Measurements from ENCODE around the gene TOB2.

TOB2 gene

DNA sequence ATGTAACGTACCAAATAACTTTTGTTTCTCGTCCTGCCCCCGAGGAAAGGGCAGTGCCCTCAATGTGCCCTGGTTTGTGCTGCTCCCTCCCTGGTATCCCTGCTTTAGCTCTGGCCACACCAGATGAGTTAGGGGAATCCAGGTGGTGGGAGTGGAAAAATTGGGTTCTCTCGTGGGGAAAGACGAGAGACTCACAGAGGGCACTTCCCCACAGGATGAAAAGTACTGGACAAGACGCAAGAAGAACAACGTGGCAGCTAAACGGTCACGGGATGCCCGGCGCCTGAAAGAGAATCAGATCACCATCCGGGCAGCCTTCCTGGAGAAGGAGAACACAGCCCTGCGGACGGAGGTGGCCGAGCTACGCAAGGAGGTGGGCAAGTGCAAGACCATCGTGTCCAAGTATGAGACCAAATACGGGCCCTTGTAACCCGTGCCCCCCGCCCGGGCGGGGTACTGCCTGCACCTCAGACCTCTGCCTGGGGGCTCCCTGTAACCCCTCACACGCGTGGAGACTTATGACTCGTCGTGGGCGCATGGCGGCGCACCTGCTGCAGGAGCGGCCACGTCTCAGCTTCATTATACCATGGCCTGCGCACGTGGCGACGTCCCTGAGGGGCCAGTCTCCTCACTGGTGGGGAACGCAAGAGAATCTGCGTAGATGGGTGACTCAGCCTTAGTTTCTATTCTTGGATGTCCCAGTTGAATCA is 50.9 kb downstream of the TOB2 start:
- TF ChIP-seq POU2F2 (IDR thresholded peaks at IDR 0.05; ENCODE audit: low read depth, low read length) (no peak), PAX5 (IDR thresholded peaks at IDR 0.05; ENCODE audit: insufficient read depth, low read length, severe bottlenecking) (no peak), POLR2AphosphoS5 (IDR thresholded peaks at IDR 0.05; ENCODE audit: low read depth, low read length) (no peak), SPI1 (IDR thresholded peaks at IDR 0.05; ENCODE audit: low read depth, low read length) (no peak), TAF1 (IDR thresholded peaks at IDR 0.05; ENCODE audit: low read depth, low read length) (no peak), POLR2A (IDR thresholded peaks at IDR 0.05; ENCODE audit: low read depth, low read length) (no peak)
- DNase-seq (ENCODE audit: insufficient read length, low spot score): no peak
- no peak for FAIRE-seq

DNA sequence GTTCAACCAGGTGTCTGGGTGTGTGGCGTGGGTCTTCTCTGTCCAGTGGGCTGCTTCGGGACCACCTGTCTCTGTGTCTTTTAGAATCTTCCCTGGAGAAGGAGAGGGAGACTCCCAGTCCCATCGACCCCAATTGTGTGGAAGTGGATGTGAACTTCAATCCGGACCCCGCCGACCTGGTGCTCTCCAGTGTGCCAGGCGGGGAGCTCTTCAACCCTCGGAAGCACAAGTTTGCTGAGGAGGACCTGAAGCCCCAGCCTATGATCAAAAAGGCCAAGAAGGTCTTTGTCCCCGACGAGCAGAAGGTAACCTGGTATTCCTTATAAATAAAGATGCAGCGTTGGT is 52.6 kb downstream of the TOB2 start:
- FAIRE-seq (no peak), DNase-seq (ENCODE audit: insufficient read length, low spot score) (no peak)
- TF ChIP-seq POLR2AphosphoS5 (IDR thresholded peaks at IDR 0.05; ENCODE audit: low read depth, low read length) (no peak), TAF1 (IDR thresholded peaks at IDR 0.05; ENCODE audit: low read depth, low read length) (no peak), POLR2A (IDR thresholded peaks at IDR 0.05; ENCODE audit: low read depth, low read length) (no peak), POU2F2 (IDR thresholded peaks at IDR 0.05; ENCODE audit: low read depth, low read length) (no peak), PAX5 (IDR thresholded peaks at IDR 0.05; ENCODE audit: insufficient read depth, low read length, severe bottlenecking) (no peak), SPI1 (IDR thresholded peaks at IDR 0.05; ENCODE audit: low read depth, low read length) (no peak)

DNA sequence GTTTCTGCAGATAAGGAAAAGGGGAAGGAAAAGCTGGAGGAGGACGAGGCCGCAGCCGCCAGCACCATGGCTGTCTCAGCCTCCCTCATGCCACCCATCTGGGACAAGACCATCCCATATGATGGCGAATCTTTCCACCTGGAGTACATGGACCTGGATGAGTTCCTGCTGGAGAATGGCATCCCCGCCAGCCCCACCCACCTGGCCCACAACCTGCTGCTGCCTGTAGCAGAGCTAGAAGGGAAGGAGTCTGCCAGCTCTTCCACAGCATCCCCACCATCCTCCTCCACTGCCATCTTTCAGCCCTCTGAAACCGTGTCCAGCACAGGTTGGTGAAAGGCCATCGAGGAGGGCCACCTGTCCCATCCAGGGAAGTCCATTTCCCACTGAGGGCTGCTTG is 59.3 kb downstream of the TOB2 start:
- DNase-seq (ENCODE audit: insufficient read length, low spot score): no peak

DNA sequence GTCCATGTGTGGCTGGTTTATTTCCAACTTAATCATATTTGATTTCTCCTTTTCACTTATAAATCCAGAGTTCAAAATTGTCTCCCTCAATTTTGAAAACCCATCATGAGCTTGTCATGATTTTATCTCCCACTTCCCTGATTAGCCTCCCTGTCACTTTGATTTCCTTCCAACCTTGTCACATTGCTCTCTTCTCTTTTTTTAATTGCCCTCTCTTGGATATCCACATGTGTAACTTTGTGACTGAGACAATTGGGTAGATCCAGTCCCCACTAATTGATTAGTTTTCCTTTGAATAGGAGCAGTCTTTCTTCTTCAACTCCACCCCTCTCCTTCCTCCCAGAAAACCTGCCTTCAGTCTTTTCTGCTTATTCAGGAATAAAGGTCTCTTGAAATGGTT is 62.5 kb downstream of the TOB2 start:
- TF ChIP-seq POLR2A (IDR thresholded peaks at IDR 0.05; ENCODE audit: low read depth, low read length) (no peak), POU2F2 (IDR thresholded peaks at IDR 0.05; ENCODE audit: low read depth, low read length) (no peak), PAX5 (IDR thresholded peaks at IDR 0.05; ENCODE audit: insufficient read depth, low read length, severe bottlenecking) (no peak), TAF1 (IDR thresholded peaks at IDR 0.05; ENCODE audit: low read depth, low read length) (no peak), POLR2AphosphoS5 (IDR thresholded peaks at IDR 0.05; ENCODE audit: low read depth, low read length) (no peak), SPI1 (IDR thresholded peaks at IDR 0.05; ENCODE audit: low read depth, low read length) (no peak)
- FAIRE-seq (no peak), DNase-seq (ENCODE audit: insufficient read length, low spot score) (no peak)

More for the DNA sequence above, 59.3 kb downstream of the TOB2 start:
- TF ChIP-seq POLR2A (IDR thresholded peaks at IDR 0.05; ENCODE audit: low read depth, low read length): no peak
- TF ChIP-seq POLR2AphosphoS5 (IDR thresholded peaks at IDR 0.05; ENCODE audit: low read depth, low read length): no peak
- no peak for TF ChIP-seq PAX5 (IDR thresholded peaks at IDR 0.05; ENCODE audit: insufficient read depth, low read length, severe bottlenecking)
- no peak for TF ChIP-seq SPI1 (IDR thresholded peaks at IDR 0.05; ENCODE audit: low read depth, low read length)
- no peak for TF ChIP-seq POU2F2 (IDR thresholded peaks at IDR 0.05; ENCODE audit: low read depth, low read length)
- no peak for FAIRE-seq

Data from GM12891 (cell line).